ENCODE data around the gene DAAM1.

DNA sequence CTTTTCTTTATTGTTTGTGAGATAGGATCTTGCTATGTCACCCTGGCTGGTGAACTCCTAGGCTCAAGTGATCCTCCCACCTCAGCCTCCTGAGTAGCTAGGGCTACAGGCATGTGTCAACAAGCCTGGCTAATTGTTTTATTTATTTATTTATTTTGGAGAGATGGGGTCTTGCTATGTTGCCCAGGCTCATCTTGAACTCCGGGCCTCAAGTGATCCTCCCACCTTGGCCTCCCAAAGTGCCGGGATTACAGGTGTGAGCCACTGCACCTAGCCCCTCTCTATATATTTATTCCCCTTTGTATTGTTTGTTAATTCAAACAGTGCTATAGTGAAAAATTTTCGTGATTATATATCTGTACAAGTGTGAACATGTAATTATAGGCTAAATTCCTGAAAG, 123.3 kb downstream of the DAAM1 start:
- TF ChIP-seq, protein P1, sequence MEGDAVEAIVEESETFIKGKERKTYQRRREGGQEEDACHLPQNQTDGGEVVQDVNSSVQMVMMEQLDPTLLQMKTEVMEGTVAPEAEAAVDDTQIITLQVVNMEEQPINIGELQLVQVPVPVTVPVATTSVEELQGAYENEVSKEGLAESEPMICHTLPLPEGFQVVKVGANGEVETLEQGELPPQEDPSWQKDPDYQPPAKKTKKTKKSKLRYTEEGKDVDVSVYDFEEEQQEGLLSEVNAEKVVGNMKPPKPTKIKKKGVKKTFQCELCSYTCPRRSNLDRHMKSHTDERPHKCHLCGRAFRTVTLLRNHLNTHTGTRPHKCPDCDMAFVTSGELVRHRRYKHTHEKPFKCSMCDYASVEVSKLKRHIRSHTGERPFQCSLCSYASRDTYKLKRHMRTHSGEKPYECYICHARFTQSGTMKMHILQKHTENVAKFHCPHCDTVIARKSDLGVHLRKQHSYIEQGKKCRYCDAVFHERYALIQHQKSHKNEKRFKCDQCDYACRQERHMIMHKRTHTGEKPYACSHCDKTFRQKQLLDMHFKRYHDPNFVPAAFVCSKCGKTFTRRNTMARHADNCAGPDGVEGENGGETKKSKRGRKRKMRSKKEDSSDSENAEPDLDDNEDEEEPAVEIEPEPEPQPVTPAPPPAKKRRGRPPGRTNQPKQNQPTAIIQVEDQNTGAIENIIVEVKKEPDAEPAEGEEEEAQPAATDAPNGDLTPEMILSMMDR (IDR thresholded peaks at IDR 0.05) = no peak
- no peak for TF ChIP-seq POLR2A (IDR thresholded peaks at IDR 0.05)

Measured in thyroid gland (tissue), 4 donors.